GM12878 (cell line): Measurements from ENCODE around the gene AGT. TPM values are rescaled to one million over a fixed set of nuclear protein-coding genes. Genes with fewer than 3 reads are reported as not detected.

ENCODE experiments used
- ATAC-seq: fragments of 200-7000 bp; cut with Tn5 transposase; 3 replicates; pipeline ENCODE4 v1.9.1; 2020; ENCODE audit warnings: mild to moderate bottlenecking, moderate library complexity
- BruUV-seq: library from RNA; stranded (reverse); fragments of 400-500 nt; replicated peaks from 2 replicates; lab custom pipeline; 2021; lab: Mats Ljungman, UMichigan
- CTCF ChIA-PET: fragments of 300-600 bp; sonication (Branson Sonifier 250); formaldehyde crosslinking; extraction: SDS; loops from one replicate; lab custom pipeline; 2021; ENCODE audit warnings: inconsistent platforms; lab: Yijun Ruan, JAX
- POLR2A ChIA-PET: fragments of 350-600 bp; formaldehyde crosslinking; extraction: SDS; loops from one replicate; lab custom pipeline; 2021; ENCODE audit warnings: inconsistent platforms; lab: Charles Lee
- RAD21 ChIA-PET: fragments of 300-600 bp; sonication (Branson Sonifier 250); formaldehyde crosslinking; loops from one replicate; lab custom pipeline; 2023; ENCODE audit warnings: antibody characterized with exemption; ENCODE audit not compliant: unreplicated experiment; lab: Charles Lee
- SMC1A ChIA-PET: fragments of 300-600 bp; sonication (Branson Sonifier 250); formaldehyde crosslinking; loops from one replicate; lab custom pipeline; 2023; ENCODE audit not compliant: unreplicated experiment, uncharacterized antibody; lab: Charles Lee
- DNase-seq: peaks from one replicate; pipeline ENCODE4 v3.0.0-alpha.2; 2011; ENCODE audit warnings: low read depth, low spot score
- FAIRE-seq: peaks from 3 replicates; lab custom pipeline; 2011; peaks lifted over from hg19 to GRCh38; lab: Jason Lieb, UNC
- H2AFZ ChIP-seq: 2 replicates; pipeline ENCODE4 v1.6.0; 2011; ENCODE audit warnings: low read depth, low read length, control low read depth; ENCODE audit not compliant: control insufficient read depth
- H3K27ac ChIP-seq: 2 replicates; pipeline ENCODE4 v1.5.1; 2011; ENCODE audit warnings: control low read depth; ENCODE audit not compliant: control insufficient read depth, insufficient read depth
- H3K27me3 ChIP-seq, 2 experiments: replicated peaks in 1 of 2; 2 replicates each; pipeline versions ENCODE4 v1.6.0 to v1.6.1; 2011; ENCODE audit warnings: low read length in 1 of 2; ENCODE audit not compliant: control insufficient read depth in 2 of 2, insufficient read depth in 2 of 2
- H3K36me3 ChIP-seq, 2 experiments: 2 replicates each; pipeline ENCODE4 v1.5.1; 2011; ENCODE audit warnings: low read length in 1 of 2; ENCODE audit not compliant: control insufficient read depth in 2 of 2, insufficient read depth in 2 of 2
- H3K4me1 ChIP-seq: 2 replicates; pipeline ENCODE4 v1.6.1; 2011; ENCODE audit warnings: mild to moderate bottlenecking, low read length, moderate library complexity, mixed read lengths; ENCODE audit not compliant: control insufficient read depth, insufficient read depth
- H3K4me2 ChIP-seq: 2 replicates; pipeline ENCODE4 v1.6.0; 2011; ENCODE audit warnings: control low read depth; ENCODE audit not compliant: control insufficient read depth, insufficient read depth
- H3K4me3 ChIP-seq: fragments of 200-600 bp; sonication (generic); 2 replicates; pipeline ENCODE4 v1.5.1; 2016
- H3K79me2 ChIP-seq: 2 replicates; pipeline ENCODE4 v1.6.0; 2011; ENCODE audit warnings: low read length; ENCODE audit not compliant: control insufficient read depth, insufficient read depth
- H3K9ac ChIP-seq: 2 replicates; pipeline ENCODE4 v1.8.0; 2011; ENCODE audit warnings: low read length, control low read depth, mixed read lengths; ENCODE audit not compliant: control insufficient read depth, insufficient read depth
- H3K9me3 ChIP-seq: replicated peaks from 3 replicates; pipeline ENCODE4 v1.5.1; 2011; ENCODE audit warnings: mild to moderate bottlenecking, low read length; ENCODE audit not compliant: control insufficient read depth, insufficient read depth
- H4K20me1 ChIP-seq: 2 replicates; pipeline ENCODE4 v1.6.0; 2011; ENCODE audit not compliant: control insufficient read depth, insufficient read depth
- LARP7 ChIP-seq: fragments of 450-650 bp; IDR thresholded peaks from 2 replicates; pipeline ENCODE4 v1.6.1; 2017; ENCODE audit warnings: mild to moderate bottlenecking
- PAX8 ChIP-seq: fragments of 450-650 bp; IDR thresholded peaks from 2 replicates; pipeline ENCODE4 v1.6.1; 2017; ENCODE audit warnings: mild to moderate bottlenecking, moderate library complexity
- SPI1 ChIP-seq: IDR thresholded peaks from 2 replicates; pipeline ENCODE4 v1.6.1; 2011; ENCODE audit warnings: low read depth, mild to moderate bottlenecking, low read length, moderate library complexity, borderline replicate concordance; ENCODE audit not compliant: insufficient read depth
- ZNF24 ChIP-seq: fragments of 450-650 bp; IDR thresholded peaks from 2 replicates; pipeline ENCODE4 v1.6.1; 2017; ENCODE audit warnings: antibody characterized with exemption, mild to moderate bottlenecking
- ZNF687 ChIP-seq: fragments of 450-650 bp; IDR thresholded peaks from 2 replicates; pipeline ENCODE4 v1.6.1; 2017; ENCODE audit warnings: mild to moderate bottlenecking, moderate library complexity
- WGBS: methylation state at CpG from one replicate; pipeline ENCODE4 v1.1.6; 2016; ENCODE audit warnings: low lambda C conversion rate; ENCODE audit not compliant: insufficient replicate concordance, insufficient coverage; ENCODE audit errors: missing lambda C conversion rate; 5-methylcytosine and 5-hydroxymethylcytosine counted together
- in situ Hi-C: fragments of 300-500 bp; cut with MboI; formaldehyde crosslinking; loops from 9 replicates; pipeline ENCODE4 v1.14.3; 2018; ENCODE audit warnings: mixed read lengths
- intact Hi-C: fragments of 100-400 bp; cut with micrococcal nuclease; formaldehyde crosslinking; loops from one replicate; pipeline ENCODE4 v1.14.2; 2022; ENCODE audit not compliant: unreplicated experiment
- polyA plus RNA-seq, 11 experiments: library from polyadenylated mRNA; depleted of rRNA in 4 of 11; unstranded in 6 of 11; stranded (reverse) in 5 of 11; fragments of >200 nt; fragmentation: Nextera tagmentation in 4 of 11; fragmentation: Illumina TruSeq in 1 of 11; extraction: Ambion mirVana in 4 of 11; extraction: Trizol in 1 of 11; gene quantifications; 1 replicate in 1 of 11; 2 replicates in 10 of 11; pipeline versions ENCODE4 v1.2.1 to v1.2.3, GENCODE V29; 2011 to 2016; ENCODE audit warnings: inconsistent platforms in 2 of 11, missing spikeins in 2 of 11, low read depth in 1 of 11
- total RNA-seq, 4 experiments: library from RNA; depleted of rRNA in 3 of 4; stranded (reverse); fragments of >200 nt in 3 of 4; fragmentation: Illumina TruSeq in 1 of 4; extraction: Trizol in 1 of 4; gene quantifications; 2 replicates each; pipeline versions ENCODE4 v1.2.1 to v1.2.3, GENCODE V29; 2013 to 2021

The AGT gene
- total and polyA plus RNA-seq, 10 of the 15 experiments (the other 5 are each of a cell fraction or from before 2014, with no cell fraction given), result 0.69 TPM; not detected in 9

DNA sequence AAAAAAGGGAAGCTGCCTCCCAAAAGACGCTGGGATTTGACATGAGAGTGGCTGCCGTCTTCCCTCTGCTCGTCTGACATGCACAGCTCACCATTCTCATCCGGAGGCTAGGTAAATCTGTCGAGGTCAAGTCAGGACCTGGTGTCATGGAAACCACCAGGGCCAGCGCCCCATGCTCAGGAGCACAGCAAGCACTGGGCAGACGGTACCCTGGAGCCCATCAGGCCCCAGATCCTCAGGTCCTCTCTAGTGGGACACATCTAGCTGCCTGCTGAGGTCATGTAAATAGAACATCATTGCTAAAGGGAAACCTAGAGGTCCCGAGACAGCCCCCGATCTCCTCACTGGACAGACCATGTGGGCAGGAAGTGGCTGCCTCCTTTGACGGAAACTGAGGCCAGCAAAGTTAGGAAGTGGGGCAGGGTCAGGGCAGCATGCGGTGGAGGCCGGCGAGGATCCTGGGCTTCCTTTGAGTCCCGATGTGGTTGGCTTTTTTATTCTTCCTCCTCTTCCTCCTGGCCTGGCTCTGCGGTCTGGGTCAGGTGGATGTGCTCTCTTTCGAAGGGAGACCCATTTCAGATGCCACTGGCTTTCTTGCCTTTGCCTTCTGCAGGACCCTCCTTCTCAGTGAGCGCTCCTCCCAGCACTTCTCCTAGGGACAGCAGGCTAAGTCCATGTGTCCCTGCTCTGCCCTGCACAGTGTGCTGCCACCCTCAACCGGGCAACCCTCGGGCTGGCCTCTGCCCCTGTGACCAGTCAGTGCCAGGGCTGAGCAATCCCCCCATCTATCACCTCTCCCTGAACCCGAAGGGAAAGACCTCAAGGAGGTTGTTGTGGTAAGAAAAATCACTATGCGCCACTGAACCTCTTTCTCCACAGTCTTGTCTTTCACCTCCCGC is 5.9 kb downstream of the AGT start:
- BruUV-seq, result no TSS peak
- H3K27me3 ChIP-seq, result peaks cover 0 to 2% of the 10 kb centered on the region in 2 experiments; a peak in 1 of 4 replicates
- H4K20me1 ChIP-seq, result no peaks in the 10 kb centered on the region
- H2AFZ ChIP-seq, result no peak overlapping the region
- H3K4me2 ChIP-seq, result no peak overlapping the region
- no peak for DNase-seq
- in situ Hi-C loops, result no loop called here
- no peaks in the 10 kb centered on the region for H3K79me2 ChIP-seq
- no peak overlapping the region for H3K4me3 ChIP-seq
- no peak for ATAC-seq
- no peaks in the 10 kb centered on the region for H3K9me3 ChIP-seq
- TF ChIP-seq ZNF687 (no peak), PAX8 (no peak), LARP7 (no peak), SPI1 (no peak), ZNF24 (no peak)
- POLR2A ChIA-PET, result no interaction called here
- SMC1A ChIA-PET, result no interaction called here
- CTCF ChIA-PET, result no interaction called here
- RAD21 ChIA-PET, result no interaction called here
- H3K27ac ChIP-seq, result no peak overlapping the region
- no peaks in the 10 kb centered on the region for H3K4me1 ChIP-seq
- WGBS, result 29% methylated on average over 22 of the region's 22 CpGs
- no peak for FAIRE-seq
- intact Hi-C loops, result no loop called here
- H3K9ac ChIP-seq, result no peak overlapping the region
- H3K36me3 ChIP-seq, result no peaks in the 10 kb centered on the region
